HepG2 (cell line): ENCODE measurements around the gene CEP164. TPM values are rescaled to one million over a fixed set of nuclear protein-coding genes. Genes with fewer than 3 reads are reported as not detected.
"Not testable (repeated sequence)": the region's sequence is repeated elsewhere in the genome, so short reads cannot be mapped to it uniquely, and the experiment has no call there.

Experiments used
- ATAC-seq: fragments of 200-7000 bp; cut with Tn5 transposase; 3 replicates; pipeline ENCODE4 v1.9.1; 2020; ENCODE audit warnings: mild to moderate bottlenecking, moderate library complexity
- BruUV-seq: library from RNA; stranded (reverse); fragments of 400-500 nt; replicated peaks from 2 replicates; lab custom pipeline; 2021; lab: Mats Ljungman, UMichigan
- CTCF ChIA-PET: fragments of 300-600 bp; formaldehyde crosslinking; extraction: SDS; loops from one replicate; lab custom pipeline; 2021; ENCODE audit warnings: low total read pairs, inconsistent platforms, low intra/inter-chr PET ratio; lab: Yijun Ruan, JAX
- POLR2A ChIA-PET: fragments of 350-600 bp; sonication (Branson Sonifier 250); formaldehyde crosslinking; loops from one replicate; lab custom pipeline; 2020; ENCODE audit warnings: antibody characterized with exemption, inconsistent platforms; lab: Yijun Ruan, JAX
- DNase-seq: peaks from one replicate; pipeline ENCODE4 v3.0.0-alpha.2; 2015; ENCODE audit warnings: low spot score
- FAIRE-seq: peaks from 3 replicates; lab custom pipeline; 2011; peaks lifted over from hg19 to GRCh38; lab: Jason Lieb, UNC
- H2AFZ ChIP-seq: one replicate; pipeline ENCODE4 v1.6.1; 2011; ENCODE audit warnings: low read length, inconsistent platforms
- H3K27ac ChIP-seq: fragments of 300-600 bp; 3 replicates; pipeline ENCODE4 v1.8.0; 2011; ENCODE audit warnings: mixed run types, mild to moderate bottlenecking, mixed read lengths, low read length, inconsistent platforms; ENCODE audit not compliant: insufficient read depth; ENCODE audit errors: extremely low read length
- H3K27me3 ChIP-seq, 2 experiments: fragments of 200-600 bp in 1 of 2; 2 replicates in 1 of 2; 3 replicates in 1 of 2; pipeline versions ENCODE4 v1.6.0 to v1.8.0; 2011; ENCODE audit warnings: low read length in 2 of 2, mild to moderate bottlenecking in 2 of 2, moderate library complexity in 2 of 2, inconsistent platforms in 1 of 2; ENCODE audit not compliant: insufficient read depth in 2 of 2, control insufficient read depth in 1 of 2
- H3K36me3 ChIP-seq, 2 experiments: fragments of 200-600 bp in 1 of 2; replicated peaks in 1 of 2; 2 replicates in 1 of 2; 3 replicates in 1 of 2; pipeline versions ENCODE4 v1.5.1 to v1.8.0; 2011; ENCODE audit warnings: low read length in 2 of 2, inconsistent platforms in 1 of 2; ENCODE audit not compliant: insufficient read depth in 2 of 2, control insufficient read depth in 1 of 2
- H3K4me1 ChIP-seq: 2 replicates; pipeline ENCODE4 v1.5.1; 2012; ENCODE audit warnings: low read length, inconsistent platforms; ENCODE audit not compliant: insufficient read depth
- H3K4me2 ChIP-seq: 2 replicates; pipeline ENCODE4 v1.6.0; 2011; ENCODE audit warnings: low read depth, low read length, inconsistent platforms
- H3K4me3 ChIP-seq, 3 experiments: fragments of 200-600 bp in 1 of 3; sonication (generic), shearing (Covaris generic) in 1 of 3; replicated peaks in 1 of 3; 2 replicates each; pipeline ENCODE4 v1.5.1; 2011 to 2016; ENCODE audit warnings: low read length in 3 of 3, inconsistent platforms in 2 of 3, low read depth in 2 of 3, mild to moderate bottlenecking in 2 of 3, control low read depth in 1 of 3, mixed read lengths in 1 of 3; ENCODE audit not compliant: insufficient read depth in 1 of 3
- H3K79me2 ChIP-seq: one replicate; pipeline ENCODE4 v1.6.1; 2011; ENCODE audit warnings: low read length, inconsistent platforms; ENCODE audit not compliant: insufficient read depth
- H3K9ac ChIP-seq: 2 replicates; pipeline ENCODE4 v1.6.0; 2011; ENCODE audit warnings: mild to moderate bottlenecking, low read depth, low read length, inconsistent platforms; ENCODE audit not compliant: insufficient read depth
- H3K9me3 ChIP-seq: 2 replicates; pipeline ENCODE4 v1.5.1; 2012; ENCODE audit warnings: mild to moderate bottlenecking, low read length
- H4K20me1 ChIP-seq: 2 replicates; pipeline ENCODE4 v1.6.0; 2011; ENCODE audit warnings: inconsistent platforms, mild to moderate bottlenecking, low read length, moderate library complexity; ENCODE audit not compliant: insufficient read depth
- WGBS: methylation state at CpG from one replicate; pipeline ENCODE4 v1.1.6; 2017; ENCODE audit warnings: low lambda C conversion rate; 5-methylcytosine and 5-hydroxymethylcytosine counted together
- in situ Hi-C: cut with HindIII; loops from 2 replicates; pipeline ENCODE4 v1.10.0; 2017; ENCODE audit warnings: low pct_unique_long_range_greater_than_20kb; ENCODE audit not compliant: extremely low pct_ligation_motif_present
- intact Hi-C: fragments of 100-400 bp; cut with micrococcal nuclease; formaldehyde crosslinking; loops from one replicate; pipeline ENCODE4 v1.10.0; 2022; ENCODE audit not compliant: unreplicated experiment
- polyA plus RNA-seq, 8 experiments: library from polyadenylated mRNA; depleted of rRNA in 3 of 8; stranded (reverse) in 7 of 8; unstranded in 1 of 8; fragments of >200 nt; fragmentation: Illumina TruSeq in 4 of 8; extraction: Trizol in 4 of 8; gene quantifications; 2 replicates each; pipeline versions ENCODE4 v1.2.1 to v1.2.3, GENCODE V29; 2011 to 2016; ENCODE audit warnings: low read depth in 4 of 8, missing spikeins in 1 of 8, mixed read lengths in 1 of 8; ENCODE audit not compliant: insufficient read depth in 1 of 8
- total RNA-seq, 5 experiments: library from RNA; depleted of rRNA; stranded (reverse); fragments of >200 nt; fragmentation: Illumina TruSeq; extraction: Trizol; gene quantifications; 2 replicates each; pipeline ENCODE4 v1.2.3, GENCODE V29; 2016; ENCODE audit warnings: low read depth in 1 of 5

CEP164 gene
- total and polyA plus RNA-seq, 2 of the 13 experiments (the other 11 are each of a cell fraction or from before 2014, with no cell fraction given) = 11.4 to 15.2 TPM

DNA sequence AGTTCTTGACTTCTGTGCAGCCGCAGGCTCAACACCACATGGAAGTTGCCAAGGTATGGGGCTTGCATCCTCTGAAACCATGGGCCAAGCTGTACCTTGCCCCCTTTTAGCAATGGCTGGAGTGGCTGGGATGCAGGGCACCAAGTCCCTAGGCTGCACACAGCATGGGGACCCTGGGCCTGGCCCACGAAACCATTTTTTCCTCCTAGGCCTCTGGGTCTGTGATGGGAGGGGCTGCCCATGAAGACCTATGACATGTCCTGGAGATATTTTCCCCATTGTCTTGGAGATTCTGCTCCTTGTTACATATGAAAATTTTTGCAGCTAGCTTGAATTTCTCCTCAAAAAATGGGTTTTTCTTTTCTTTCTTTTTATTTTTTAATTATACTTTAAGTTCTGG lies 71.0 kb downstream of the CEP164 start:
- H3K9me3 ChIP-seq, FAIRE-seq, H2AFZ ChIP-seq, in situ Hi-C loops, H3K9ac ChIP-seq, CTCF ChIA-PET, BruUV-seq, H3K27ac ChIP-seq, DNase-seq, POLR2A ChIA-PET, H3K4me3 ChIP-seq, H3K79me2 ChIP-seq, H4K20me1 ChIP-seq, intact Hi-C loops, H3K27me3 ChIP-seq, H3K4me1 ChIP-seq, H3K4me2 ChIP-seq, ATAC-seq: not testable (repeated sequence)
- peaks cover 6 to 20% of the 10 kb centered on the region in 2 experiments for H3K36me3 ChIP-seq
- WGBS = 100% methylated on average over 1 of the region's 2 CpGs

- DNase-seq, intact Hi-C loops, CTCF ChIA-PET, POLR2A ChIA-PET, ATAC-seq, BruUV-seq, H3K79me2 ChIP-seq, H3K27me3 ChIP-seq, H3K4me1 ChIP-seq, H4K20me1 ChIP-seq, H2AFZ ChIP-seq, H3K9ac ChIP-seq, FAIRE-seq, H3K4me3 ChIP-seq, H3K4me2 ChIP-seq, H3K27ac ChIP-seq, in situ Hi-C loops, H3K9me3 ChIP-seq: not testable (repeated sequence)
- H3K36me3 ChIP-seq = peaks cover 5 to 16% of the 10 kb centered on the region in 2 experiments
- WGBS = 96% methylated on average over 2 of the region's 2 CpGs
Observed at GRCh38 chr11:117399100-117399840, 71.6 kb downstream of the CEP164 start.

- CTCF ChIA-PET, H3K27me3 ChIP-seq, DNase-seq: not testable (repeated sequence)
Observed at GRCh38 chr11:117405898-117406297, 78.2 kb downstream of the CEP164 start.

More at GRCh38 chr11:117405898-117406297, 78.2 kb downstream of the CEP164 start:
- H3K9me3 ChIP-seq, H3K9ac ChIP-seq, H3K79me2 ChIP-seq, POLR2A ChIA-PET, H3K36me3 ChIP-seq, H2AFZ ChIP-seq, H3K4me1 ChIP-seq, ATAC-seq, in situ Hi-C loops, H3K27ac ChIP-seq, intact Hi-C loops, H3K4me2 ChIP-seq, H4K20me1 ChIP-seq, BruUV-seq, H3K4me3 ChIP-seq, FAIRE-seq: not testable (repeated sequence)
- 96% methylated on average over 2 of the region's 2 CpGs for WGBS
